Progenitor cell of endocrine pancreas (in vitro differentiated cells): ENCODE data around the gene KCNMB2. TPM values are rescaled to one million over a fixed set of nuclear protein-coding genes. Genes with fewer than 3 reads are reported as not detected.
A peak's percentile ranks its signal among the peaks of the same experiment; 100 is the strongest.
"Not testable (repeated sequence)": the region's sequence is repeated elsewhere in the genome, so short reads cannot be mapped to it uniquely, and the experiment has no call there.

Experiments
- DNase-seq: peaks from one replicate; pipeline ENCODE4 v3.0.0; 2021; ENCODE audit warnings: low spot score; ENCODE audit not compliant: unreplicated experiment
- H3K27ac Mint-ChIP-seq: 2 replicates; pipeline ENCODE4 v1.8.0; 2021; ENCODE audit warnings: mild to moderate bottlenecking, moderate library complexity, mixed read lengths
- H3K27me3 Mint-ChIP-seq: 2 replicates; pipeline ENCODE4 v1.8.0; 2021; ENCODE audit warnings: mixed read lengths
- H3K36me3 Mint-ChIP-seq: 2 replicates; pipeline ENCODE4 v1.8.0; 2022; ENCODE audit warnings: mixed read lengths; ENCODE audit not compliant: insufficient read depth
- H3K4me1 Mint-ChIP-seq: 2 replicates; pipeline ENCODE4 v1.8.0; 2021; ENCODE audit warnings: low read depth, mixed read lengths
- H3K4me3 Mint-ChIP-seq: 2 replicates; pipeline ENCODE4 v1.8.0; 2021; ENCODE audit warnings: low read depth, mild to moderate bottlenecking, moderate library complexity, mixed read lengths
- H3K9me3 Mint-ChIP-seq: 2 replicates; pipeline ENCODE4 v1.8.0; 2021; ENCODE audit warnings: low read depth, mixed read lengths
- total RNA-seq: library from RNA; stranded (reverse); gene quantifications from 2 replicates; pipeline ENCODE4 v1.2.1, GENCODE V29; 2021
- TF ChIP-seq, protein P1 (sequence below): fragments of 200-600 bp; sonication (generic); IDR thresholded peaks from one replicate; pipeline ENCODE4 v1.5.0; 2021; ENCODE audit warnings: antibody characterized with exemption, mild to moderate bottlenecking; ENCODE audit not compliant: unreplicated experiment

KCNMB2 gene
- total RNA-seq, 1 donor from 2014 or later, result not detected

DNA sequence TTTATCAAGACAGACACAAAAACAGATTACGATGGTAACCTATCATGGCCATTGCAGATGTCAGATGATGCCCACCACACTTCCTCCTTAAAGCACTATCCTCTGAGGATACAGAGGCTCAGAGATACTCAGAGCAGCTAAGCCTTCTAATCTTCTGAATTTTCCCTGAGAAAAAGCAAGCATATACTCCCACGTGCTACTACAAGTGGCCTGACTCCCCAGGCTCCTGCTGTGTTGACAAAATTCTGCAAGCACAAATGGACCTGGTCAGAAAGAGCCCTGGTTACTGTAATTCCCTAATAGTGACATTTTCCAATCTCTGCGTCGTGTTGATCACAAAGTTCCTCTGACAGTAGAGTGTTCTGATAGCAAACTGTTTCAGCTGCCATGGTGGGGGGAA is 207.1 kb downstream of the KCNMB2 start:
- Mint-ChIP-seq H3K4me3 (no peak overlapping the region), H3K27ac (peak overlapping the region; percentile 18), H3K27me3 (no peaks in the 10 kb centered on the region), H3K9me3 (peaks cover 8% of the 10 kb centered on the region), H3K36me3 (peaks cover 2% of the 10 kb centered on the region), H3K4me1 (peaks cover 31% of the 10 kb centered on the region)
- DNase-seq, result no peak
- TF ChIP-seq, protein P1, sequence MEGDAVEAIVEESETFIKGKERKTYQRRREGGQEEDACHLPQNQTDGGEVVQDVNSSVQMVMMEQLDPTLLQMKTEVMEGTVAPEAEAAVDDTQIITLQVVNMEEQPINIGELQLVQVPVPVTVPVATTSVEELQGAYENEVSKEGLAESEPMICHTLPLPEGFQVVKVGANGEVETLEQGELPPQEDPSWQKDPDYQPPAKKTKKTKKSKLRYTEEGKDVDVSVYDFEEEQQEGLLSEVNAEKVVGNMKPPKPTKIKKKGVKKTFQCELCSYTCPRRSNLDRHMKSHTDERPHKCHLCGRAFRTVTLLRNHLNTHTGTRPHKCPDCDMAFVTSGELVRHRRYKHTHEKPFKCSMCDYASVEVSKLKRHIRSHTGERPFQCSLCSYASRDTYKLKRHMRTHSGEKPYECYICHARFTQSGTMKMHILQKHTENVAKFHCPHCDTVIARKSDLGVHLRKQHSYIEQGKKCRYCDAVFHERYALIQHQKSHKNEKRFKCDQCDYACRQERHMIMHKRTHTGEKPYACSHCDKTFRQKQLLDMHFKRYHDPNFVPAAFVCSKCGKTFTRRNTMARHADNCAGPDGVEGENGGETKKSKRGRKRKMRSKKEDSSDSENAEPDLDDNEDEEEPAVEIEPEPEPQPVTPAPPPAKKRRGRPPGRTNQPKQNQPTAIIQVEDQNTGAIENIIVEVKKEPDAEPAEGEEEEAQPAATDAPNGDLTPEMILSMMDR, result no peak

DNA sequence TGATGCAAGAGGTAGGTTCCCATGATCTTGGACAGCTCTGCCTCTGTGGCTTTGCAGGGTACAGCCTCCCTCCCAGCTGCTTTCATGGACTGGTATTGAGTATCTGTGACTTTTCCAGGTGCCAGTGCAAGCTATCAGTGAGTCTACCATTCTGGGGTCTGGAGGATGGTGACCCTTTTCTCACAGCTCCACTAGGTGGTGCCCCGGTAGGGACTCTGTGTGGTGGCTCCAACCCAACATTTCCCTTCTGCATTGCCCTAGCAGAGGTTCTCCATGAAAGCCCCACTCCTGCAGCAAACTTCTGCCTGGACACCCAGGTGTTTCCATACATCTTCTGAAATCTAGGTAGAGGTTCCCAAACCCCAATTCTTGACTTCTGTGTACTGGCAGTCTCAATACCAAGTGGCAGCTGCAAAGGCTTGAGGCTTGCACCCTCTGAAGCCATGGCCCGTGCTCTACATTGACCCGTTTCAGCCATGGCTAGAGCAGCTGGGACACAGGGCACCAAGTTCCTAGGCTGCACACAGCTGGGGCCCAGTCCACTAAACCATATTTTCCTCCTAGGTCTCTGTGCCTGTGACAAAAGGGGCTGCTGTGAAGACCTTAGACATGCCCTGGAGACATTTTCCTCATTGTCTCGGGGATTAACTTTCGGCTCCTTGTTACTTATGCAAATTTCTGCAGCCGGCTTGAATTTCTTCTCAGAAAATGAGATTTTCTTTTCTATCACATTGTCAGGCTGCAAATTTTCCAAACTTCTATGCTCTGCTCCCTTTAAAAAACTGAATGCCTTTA is 209.8 kb downstream of the KCNMB2 start:
- H3K9me3 Mint-ChIP-seq, DNase-seq, H3K27me3 Mint-ChIP-seq, H3K36me3 Mint-ChIP-seq, H3K4me3 Mint-ChIP-seq, H3K27ac Mint-ChIP-seq: not testable (repeated sequence)
- peaks cover 46% of the 10 kb centered on the region for H3K4me1 Mint-ChIP-seq

DNA sequence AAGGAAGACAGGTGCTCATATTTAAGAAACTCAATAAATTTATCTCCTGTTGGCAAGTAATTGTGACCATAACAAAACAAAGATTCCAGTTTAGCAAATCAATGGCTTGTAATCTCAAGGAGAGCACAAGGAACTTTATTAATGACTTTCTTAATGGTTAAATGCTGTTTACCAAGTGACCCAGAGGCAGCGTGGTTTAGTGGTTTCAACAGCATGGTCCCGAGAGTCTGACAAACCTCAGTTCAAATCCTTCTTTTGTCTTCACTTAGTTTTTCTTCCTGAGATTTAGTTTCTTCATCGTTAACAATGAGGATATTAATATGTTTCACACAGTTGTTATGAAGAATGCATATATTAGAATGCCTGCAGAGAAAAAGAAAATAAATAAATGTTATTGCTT is 212.6 kb downstream of the KCNMB2 start:
- Mint-ChIP-seq H3K27ac (peak overlapping the region; percentile 35), H3K4me1 (peaks cover 28% of the 10 kb centered on the region), H3K27me3 (no peaks in the 10 kb centered on the region), H3K36me3 (peaks cover 2% of the 10 kb centered on the region), H3K4me3 (no peak overlapping the region), H3K9me3 (peaks cover 4% of the 10 kb centered on the region)
- DNase-seq, result no peak
- TF ChIP-seq, protein P1, result no peak

DNA sequence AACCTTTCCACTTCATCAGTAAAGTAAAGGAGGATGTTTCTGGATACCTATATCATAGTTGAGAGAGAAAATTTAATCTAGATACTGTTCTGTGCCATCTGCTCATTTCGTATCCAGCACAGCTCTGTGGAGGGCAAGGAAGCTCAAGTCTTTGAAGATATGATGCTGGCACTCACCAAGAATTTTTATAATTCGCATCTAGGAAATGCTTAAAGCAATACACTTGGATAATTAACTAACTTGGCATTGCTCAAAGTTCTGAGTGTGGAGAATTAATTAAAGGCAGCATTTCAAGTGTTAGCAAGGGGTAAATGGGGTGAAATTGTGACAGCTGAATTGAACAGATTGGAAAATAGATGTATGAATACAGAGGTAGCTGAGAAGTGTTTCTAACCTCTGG is 213.2 kb downstream of the KCNMB2 start:
- Mint-ChIP-seq H3K4me1 (peaks cover 28% of the 10 kb centered on the region), H3K36me3 (peaks cover 2% of the 10 kb centered on the region), H3K27ac (peak overlapping the region; percentile 35), H3K9me3 (peaks cover 4% of the 10 kb centered on the region), H3K4me3 (no peak overlapping the region), H3K27me3 (no peaks in the 10 kb centered on the region)
- TF ChIP-seq, protein P1, result no peak
- DNase-seq, result no peak

DNA sequence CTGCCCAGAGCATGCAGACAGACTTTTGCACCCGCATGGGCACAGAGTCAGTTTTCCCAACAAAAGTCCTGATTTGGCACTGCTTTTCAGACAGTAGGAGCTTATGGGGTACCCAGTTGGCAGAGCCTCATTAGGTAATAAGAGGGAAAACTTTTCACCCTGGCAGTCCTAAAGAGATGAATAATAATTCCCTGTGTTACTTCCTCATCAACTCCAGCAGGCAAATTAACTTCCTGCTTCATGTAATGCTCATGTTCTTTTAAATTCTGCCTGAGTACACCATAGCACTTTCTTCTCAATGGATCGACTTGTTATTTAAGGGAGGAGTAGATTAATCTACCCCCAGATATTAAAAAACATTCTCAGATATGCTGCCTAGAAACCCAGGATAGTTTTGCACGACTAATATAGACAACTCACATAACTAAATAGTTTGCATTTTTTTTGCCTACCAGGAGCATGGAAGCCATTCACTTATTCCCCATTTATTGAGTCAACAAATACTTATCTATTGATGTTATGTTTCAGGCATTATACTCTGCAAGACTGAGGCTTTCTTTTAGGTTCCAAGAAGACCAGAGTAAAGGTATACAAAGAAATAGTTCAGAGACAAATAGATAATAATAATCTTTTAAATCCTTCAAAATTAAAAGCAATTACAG is 214.5 kb downstream of the KCNMB2 start:
- no peak for DNase-seq
- Mint-ChIP-seq H3K4me3 (no peak overlapping the region), H3K36me3 (no peaks in the 10 kb centered on the region), H3K9me3 (peaks cover 4% of the 10 kb centered on the region), H3K4me1 (peaks cover 28% of the 10 kb centered on the region), H3K27me3 (no peaks in the 10 kb centered on the region), H3K27ac (no peak overlapping the region)
- TF ChIP-seq, protein P1, result no peak

DNA sequence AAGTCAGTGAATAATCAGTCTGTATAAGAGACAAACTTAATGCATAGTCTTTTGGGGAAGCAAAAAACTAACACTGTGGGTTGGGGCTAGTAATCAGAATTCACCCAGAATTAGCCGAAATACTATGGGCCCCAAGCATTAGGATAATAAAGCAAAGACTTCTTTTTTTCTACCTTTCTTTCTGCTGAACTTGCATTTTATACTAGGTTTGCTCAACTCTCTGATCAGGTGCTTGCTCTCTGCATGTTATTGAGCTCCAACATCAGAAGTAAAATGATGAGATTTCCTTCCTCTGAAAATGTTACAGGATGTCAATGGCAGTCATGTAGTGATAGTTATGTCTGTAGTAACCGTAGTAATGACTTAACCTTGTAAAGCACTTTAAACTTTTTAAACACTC is 216.6 kb downstream of the KCNMB2 start:
- Mint-ChIP-seq H3K9me3 (no peaks in the 10 kb centered on the region), H3K27ac (no peak overlapping the region), H3K27me3 (no peaks in the 10 kb centered on the region), H3K4me3 (no peak overlapping the region), H3K4me1 (peaks cover 28% of the 10 kb centered on the region), H3K36me3 (no peaks in the 10 kb centered on the region)
- no peak for DNase-seq
- TF ChIP-seq, protein P1, result no peak
